ENCODE measurements around the gene COMT. TPM values are rescaled to one million over a fixed set of nuclear protein-coding genes. Genes with fewer than 3 reads are reported as not detected.
A peak's percentile ranks its signal among the peaks of the same experiment; 100 is the strongest.

The COMT gene
- total RNA-seq, 2 donors from 2014 or later = 53.4 to 133 TPM

DNA sequence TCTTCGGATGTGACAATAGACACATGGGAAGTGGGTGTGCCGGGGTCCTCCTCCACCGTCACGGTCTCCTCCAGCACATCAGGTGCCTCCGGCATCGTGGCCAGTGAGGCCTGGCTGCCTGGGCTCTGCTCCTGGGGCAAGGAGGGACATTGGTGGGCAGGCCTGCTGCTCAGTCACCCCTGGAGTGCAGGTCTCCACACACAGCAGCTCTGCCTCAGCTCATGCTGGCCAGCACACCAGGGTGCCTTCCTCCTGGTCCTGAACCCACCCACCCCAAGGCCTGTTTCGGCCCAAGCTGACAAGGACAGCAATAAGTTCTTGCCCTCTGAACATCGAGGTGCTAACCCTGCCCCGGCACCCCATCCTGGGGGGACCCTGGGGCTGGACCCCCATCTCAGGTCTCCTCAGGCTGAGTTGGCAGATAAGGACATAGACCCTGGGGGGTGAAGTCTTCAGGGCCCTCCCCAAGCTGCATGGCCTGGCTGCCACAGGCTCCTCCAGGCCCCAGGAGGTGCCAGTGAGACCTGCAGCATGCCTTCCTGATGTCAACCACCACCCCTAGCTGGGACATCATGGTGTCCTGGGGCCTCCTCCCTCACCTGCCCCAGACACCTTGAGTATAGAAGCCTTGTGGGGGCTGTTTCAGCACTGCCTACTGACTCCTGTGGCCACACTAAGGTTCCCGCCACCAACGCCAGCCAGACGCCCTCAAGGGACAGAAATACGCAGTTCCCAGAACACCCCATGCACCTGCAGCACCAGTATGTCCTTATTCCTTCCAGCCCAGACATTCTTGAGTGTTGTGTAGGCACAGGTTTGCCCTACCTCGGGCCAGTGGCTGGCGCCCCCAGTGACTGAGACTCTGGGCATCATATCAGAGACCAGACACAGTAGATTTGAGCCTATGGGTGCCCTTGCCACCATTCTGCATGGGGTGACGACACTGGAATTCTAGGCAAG, 40.7 kb downstream of the COMT start:
- H3K9me3 Mint-ChIP-seq = no peaks in the 10 kb centered on the region
- no peaks in the 10 kb centered on the region for H3K27me3 Mint-ChIP-seq
- no peak overlapping the region for H3K27ac Mint-ChIP-seq
- no peaks in the 10 kb centered on the region for H3K36me3 Mint-ChIP-seq (ENCODE audit: low read depth)
- no peak for ATAC-seq (replicated peaks)
- no peaks in the 10 kb centered on the region for H3K4me1 Mint-ChIP-seq
- H3K4me3 Mint-ChIP-seq = no peak overlapping the region

DNA sequence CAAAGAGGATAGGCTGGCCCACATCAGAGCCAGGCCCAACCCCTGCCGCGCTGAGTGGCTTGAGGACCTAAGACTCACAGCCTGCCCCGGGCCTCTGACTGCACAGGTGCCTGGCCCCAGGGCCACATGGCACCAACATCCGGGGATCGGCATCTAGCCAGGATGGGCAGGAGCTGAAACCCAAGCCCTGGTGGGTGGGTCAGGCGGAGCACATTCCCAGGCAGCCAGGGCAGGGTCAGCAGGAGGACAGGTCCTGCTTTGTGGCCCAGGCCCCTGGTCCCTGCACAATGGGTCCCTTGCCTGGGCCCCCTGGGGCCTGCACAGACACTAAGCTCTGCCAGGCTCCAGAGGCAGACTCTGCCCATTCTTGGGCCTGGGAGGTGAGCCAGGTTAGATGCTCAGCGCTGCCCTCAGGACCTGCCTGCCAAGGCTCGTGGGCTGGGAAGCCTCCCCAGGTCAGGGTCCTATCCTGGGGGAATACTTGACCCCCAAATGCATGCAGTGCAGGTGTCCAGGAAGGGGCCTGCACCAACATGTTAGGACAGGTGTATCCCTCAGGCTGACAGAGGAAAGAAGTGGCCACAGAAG, 41.5 kb downstream of the COMT start:
- H3K36me3 Mint-ChIP-seq (ENCODE audit: low read depth) = no peaks in the 10 kb centered on the region
- no peak overlapping the region for H3K27ac Mint-ChIP-seq

DNA sequence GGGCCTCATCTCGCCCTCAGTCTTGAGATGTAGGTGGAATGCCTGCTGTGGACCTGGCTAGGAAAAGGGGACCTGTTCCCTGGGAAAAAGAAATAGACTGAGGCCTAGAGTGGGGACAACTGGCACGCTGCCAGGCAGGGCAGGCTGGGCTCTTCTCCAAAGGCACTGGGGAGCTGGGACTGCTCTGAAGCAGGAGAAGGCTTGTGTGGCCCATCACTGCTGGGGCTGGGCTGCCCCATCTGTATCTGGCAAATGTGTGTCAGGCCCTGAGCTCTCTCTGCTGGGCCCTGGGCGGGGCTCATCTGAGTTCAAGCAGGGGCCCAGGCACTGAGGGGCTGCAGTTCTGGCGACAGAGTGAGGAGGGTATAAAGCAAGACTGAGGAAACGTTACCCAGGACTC, 42.2 kb downstream of the COMT start:
- Mint-ChIP-seq H3K27me3 (no peaks in the 10 kb centered on the region), H3K27ac (no peak overlapping the region), H3K9me3 (no peaks in the 10 kb centered on the region), H3K4me3 (no peak overlapping the region), H3K36me3 (ENCODE audit: low read depth) (no peaks in the 10 kb centered on the region), H3K4me1 (no peaks in the 10 kb centered on the region)
- ATAC-seq (replicated peaks) = no peak

More for the DNA sequence above, 41.5 kb downstream of the COMT start:
- no peaks in the 10 kb centered on the region for H3K4me1 Mint-ChIP-seq
- H3K27me3 Mint-ChIP-seq = no peaks in the 10 kb centered on the region
- H3K4me3 Mint-ChIP-seq = no peak overlapping the region
- H3K9me3 Mint-ChIP-seq = no peaks in the 10 kb centered on the region
- no peak for ATAC-seq (replicated peaks)

DNA sequence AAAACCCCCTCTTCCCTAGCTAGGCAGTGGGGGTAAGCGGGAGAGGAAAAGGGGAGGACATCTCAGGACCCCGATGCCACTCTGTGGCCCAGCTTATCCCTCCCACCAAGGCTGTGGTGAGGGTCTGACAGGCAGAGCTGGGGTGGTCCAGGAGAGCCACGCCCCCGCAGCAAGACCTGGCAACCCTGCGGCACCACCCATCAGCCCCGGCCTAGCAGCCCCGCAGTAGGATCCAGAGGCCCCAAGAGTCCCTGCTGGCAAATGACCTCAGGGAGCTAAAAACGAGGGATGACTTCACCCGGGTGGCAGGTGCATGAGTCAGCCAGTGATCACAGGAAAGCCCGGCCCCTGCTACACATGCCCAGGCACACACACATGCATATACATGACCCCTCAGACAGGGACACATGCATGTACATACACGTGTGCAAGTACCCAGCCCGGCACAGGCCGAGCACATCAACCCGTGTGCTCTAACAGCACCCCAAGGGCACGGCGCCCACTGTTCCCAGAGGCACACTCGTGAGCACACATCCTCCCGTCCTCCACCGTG, 42.7 kb downstream of the COMT start:
- ATAC-seq (replicated peaks) = peak; percentile 44
- Mint-ChIP-seq H3K4me1 (no peaks in the 10 kb centered on the region), H3K36me3 (ENCODE audit: low read depth) (no peaks in the 10 kb centered on the region), H3K27ac (no peak overlapping the region), H3K9me3 (no peaks in the 10 kb centered on the region), H3K4me3 (no peak overlapping the region), H3K27me3 (no peaks in the 10 kb centered on the region)

DNA sequence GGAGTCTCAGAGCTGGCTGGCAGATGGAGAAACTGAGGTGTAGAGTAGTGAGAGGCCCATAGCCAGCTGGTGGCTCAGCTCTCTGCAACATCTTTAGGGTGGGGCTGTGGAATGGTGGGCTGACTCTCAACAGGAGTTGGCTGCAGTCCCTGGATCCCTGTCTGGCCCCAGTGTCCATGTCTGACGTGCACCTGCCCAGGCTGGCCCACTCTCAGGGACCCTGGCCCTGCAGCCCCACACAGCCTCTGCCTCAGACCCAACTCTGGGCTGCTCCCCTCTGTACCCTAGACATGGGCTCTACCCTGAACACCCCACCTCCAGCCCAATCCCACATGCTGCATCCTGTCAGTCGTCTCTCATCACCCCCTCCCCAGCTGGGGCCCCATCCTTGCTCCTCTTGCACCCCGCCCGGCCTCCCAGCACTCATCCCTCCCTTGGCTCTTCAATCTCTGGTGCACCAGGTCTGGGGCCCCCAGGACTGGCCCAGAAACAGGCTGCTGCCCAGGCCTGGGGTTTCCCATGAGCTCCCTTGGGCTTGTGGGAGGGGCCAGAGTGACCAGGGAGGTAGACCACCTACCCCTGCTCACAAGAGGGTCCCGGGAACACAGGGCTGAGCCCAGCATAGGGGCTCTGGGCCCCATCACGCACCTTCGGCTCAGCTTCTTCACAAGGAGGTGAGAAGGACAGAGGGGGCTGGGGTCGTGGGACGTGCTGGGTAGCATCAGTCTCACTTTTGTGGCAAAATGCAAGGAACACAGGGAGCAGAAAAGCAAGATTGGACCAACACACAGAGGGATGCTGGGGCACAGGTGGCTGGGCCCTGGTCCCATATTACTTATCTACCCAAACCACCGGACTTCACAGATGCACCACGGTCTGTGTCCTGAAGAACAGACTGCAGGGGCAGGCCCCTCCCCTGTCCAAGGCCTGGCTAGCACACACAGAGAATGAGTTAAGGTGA, 43.6 kb downstream of the COMT start:
- no peak for ATAC-seq (replicated peaks)
- Mint-ChIP-seq H3K27ac (no peak overlapping the region), H3K4me3 (no peak overlapping the region), H3K4me1 (no peaks in the 10 kb centered on the region), H3K9me3 (no peaks in the 10 kb centered on the region), H3K36me3 (ENCODE audit: low read depth) (no peaks in the 10 kb centered on the region), H3K27me3 (no peaks in the 10 kb centered on the region)

DNA sequence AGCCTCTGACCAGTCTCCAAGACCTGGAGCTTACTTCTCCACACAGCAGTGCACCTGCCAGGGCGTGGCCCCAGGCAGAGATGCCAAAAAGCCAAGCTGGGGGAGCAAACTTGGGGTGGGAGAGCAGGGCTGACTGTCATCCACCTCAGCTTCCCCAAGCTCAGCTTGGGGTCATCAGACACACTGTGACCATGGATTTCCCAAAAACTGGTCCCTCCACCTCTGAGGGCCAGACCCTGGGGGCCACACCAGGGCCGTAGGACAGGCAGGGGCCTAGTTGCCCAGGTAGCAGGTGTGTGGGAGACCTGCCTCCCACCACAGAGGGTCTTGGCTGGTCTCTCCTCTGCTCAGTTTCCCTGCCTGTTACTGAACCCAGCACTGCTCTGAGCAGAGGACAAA, 44.4 kb downstream of the COMT start:
- Mint-ChIP-seq H3K9me3 (no peaks in the 10 kb centered on the region), H3K27ac (no peak overlapping the region), H3K4me3 (peak overlapping the region; percentile 21), H3K36me3 (ENCODE audit: low read depth) (no peaks in the 10 kb centered on the region), H3K4me1 (no peaks in the 10 kb centered on the region), H3K27me3 (no peaks in the 10 kb centered on the region)
- ATAC-seq (replicated peaks) = no peak

DNA sequence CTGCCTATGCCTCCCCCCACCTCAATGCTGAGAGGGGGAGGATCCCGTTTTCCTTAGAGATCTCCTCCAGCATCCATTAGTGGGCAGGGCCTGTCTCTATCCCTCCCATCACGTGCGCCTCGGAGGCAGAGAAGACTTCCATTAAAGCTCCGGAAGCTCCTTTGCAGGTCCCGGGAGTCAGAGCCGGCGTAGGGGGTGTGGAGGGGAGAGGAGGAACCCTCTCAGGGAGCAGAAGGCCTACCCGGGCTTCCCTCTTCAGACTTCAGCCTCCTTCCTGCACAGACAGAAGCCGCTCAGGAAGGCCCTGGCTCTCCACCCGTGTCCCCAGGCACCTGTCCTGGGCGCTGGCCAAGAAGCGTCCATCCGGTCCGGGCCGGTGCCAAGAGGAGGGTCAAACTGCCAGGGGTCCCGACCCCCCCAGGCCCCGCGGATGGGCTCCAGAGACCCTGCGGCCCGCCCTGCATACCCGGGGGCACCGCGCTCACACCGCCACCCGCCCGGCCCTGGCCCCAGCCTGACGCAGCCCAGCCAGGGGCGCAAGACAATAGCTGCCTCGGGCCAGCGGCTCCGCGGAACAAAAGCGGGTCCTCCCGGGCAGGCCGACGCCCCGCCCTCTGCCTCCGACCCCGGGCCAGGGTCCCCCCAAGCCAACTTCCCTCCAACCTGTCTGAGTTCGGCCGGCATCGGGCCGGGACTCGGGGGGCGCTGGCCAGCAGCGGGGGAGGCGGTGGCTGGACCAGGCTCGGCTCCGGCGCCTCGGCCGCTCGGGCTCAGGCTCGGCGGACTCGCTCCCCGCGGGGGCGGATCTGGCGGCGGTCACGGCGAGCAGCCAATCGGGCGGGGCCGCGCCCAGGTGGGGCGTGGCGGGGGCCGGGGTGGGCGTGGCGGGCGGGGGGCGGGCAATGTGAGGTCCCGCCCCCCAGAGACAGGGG, 45.1 kb downstream of the COMT start:
- Mint-ChIP-seq H3K27ac (no peak overlapping the region), H3K9me3 (no peaks in the 10 kb centered on the region), H3K36me3 (ENCODE audit: low read depth) (no peaks in the 10 kb centered on the region), H3K4me3 (peak overlapping the region; percentile 21), H3K27me3 (no peaks in the 10 kb centered on the region), H3K4me1 (no peaks in the 10 kb centered on the region)
- peak; percentile 92 for ATAC-seq (replicated peaks)

DNA sequence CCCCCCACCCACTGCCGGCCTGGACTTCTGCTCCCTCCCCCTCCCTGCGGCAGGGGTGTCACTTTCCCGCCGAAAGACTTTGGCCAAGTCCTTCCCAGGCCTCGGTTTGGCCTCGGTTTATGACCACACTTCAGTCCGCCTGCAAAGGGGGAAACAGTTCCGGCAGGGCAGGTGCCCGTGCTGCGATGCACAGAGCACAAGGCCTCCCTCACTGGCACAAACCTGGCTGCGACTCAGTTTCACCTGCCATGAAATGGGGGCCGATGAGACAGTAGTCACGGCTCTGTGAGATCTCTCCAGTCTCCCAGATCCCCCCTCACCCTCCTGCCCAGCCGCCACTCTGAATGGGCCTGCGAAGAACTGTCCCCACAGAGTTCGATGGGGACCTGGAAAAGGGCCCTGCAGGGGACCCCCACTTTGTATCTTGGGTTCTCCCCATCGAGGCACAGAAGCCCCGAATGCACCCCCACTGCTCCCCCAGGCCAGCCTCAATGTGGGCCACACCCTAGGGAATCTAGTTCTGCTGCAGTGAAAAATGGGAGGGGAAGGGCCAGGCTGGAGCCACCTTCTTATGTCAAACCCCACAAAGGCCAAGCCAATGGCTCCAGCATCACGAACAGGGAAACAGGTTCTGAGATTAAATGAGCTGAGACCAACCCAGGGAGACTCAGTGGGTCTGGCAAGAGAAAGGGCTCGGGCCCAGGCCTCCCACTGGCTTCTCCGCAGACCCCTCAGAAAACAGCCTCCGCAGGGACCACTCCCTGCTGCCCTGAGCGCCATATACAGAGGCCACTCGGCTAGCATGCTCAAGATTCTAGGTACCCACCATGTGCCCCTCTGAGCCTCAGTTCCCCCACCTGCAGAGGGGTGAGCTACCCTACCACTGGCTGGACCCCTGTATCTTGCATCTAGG, 46.1 kb downstream of the COMT start:
- no peak for ATAC-seq (replicated peaks)
- Mint-ChIP-seq H3K27me3 (no peaks in the 10 kb centered on the region), H3K4me3 (peak overlapping the region; percentile 34), H3K36me3 (ENCODE audit: low read depth) (no peaks in the 10 kb centered on the region), H3K4me1 (no peaks in the 10 kb centered on the region), H3K27ac (no peak overlapping the region), H3K9me3 (no peaks in the 10 kb centered on the region)

DNA sequence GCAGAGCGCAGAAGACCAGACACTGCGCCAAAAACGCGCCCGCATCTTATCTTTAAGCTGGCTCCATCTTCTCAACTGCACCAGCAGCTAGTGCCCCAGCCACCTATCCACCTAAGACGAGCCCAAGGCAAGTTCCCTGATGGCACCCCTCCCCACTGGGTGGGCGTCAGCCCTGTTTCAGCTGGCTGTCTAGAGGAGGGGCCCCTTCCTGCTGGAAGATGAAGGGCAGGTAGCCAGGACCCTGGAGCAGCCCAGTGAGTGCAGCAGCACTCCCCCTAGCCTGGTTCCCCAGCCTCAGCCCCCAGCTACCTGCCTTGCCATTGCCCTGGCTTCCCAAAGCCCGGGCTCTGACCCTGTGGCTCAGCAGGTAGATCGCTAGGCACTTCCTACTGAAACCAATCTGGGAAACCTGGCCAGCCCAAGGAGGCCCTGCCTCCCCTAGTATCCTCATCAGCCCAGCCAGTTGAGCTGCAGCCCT, 46.8 kb downstream of the COMT start:
- H3K4me3 Mint-ChIP-seq = peak overlapping the region; percentile 34
- H3K27me3 Mint-ChIP-seq = no peaks in the 10 kb centered on the region
- H3K27ac Mint-ChIP-seq = no peak overlapping the region
- no peak for ATAC-seq (replicated peaks)
- no peaks in the 10 kb centered on the region for H3K36me3 Mint-ChIP-seq (ENCODE audit: low read depth)
- no peaks in the 10 kb centered on the region for H3K4me1 Mint-ChIP-seq
- H3K9me3 Mint-ChIP-seq = no peaks in the 10 kb centered on the region

DNA sequence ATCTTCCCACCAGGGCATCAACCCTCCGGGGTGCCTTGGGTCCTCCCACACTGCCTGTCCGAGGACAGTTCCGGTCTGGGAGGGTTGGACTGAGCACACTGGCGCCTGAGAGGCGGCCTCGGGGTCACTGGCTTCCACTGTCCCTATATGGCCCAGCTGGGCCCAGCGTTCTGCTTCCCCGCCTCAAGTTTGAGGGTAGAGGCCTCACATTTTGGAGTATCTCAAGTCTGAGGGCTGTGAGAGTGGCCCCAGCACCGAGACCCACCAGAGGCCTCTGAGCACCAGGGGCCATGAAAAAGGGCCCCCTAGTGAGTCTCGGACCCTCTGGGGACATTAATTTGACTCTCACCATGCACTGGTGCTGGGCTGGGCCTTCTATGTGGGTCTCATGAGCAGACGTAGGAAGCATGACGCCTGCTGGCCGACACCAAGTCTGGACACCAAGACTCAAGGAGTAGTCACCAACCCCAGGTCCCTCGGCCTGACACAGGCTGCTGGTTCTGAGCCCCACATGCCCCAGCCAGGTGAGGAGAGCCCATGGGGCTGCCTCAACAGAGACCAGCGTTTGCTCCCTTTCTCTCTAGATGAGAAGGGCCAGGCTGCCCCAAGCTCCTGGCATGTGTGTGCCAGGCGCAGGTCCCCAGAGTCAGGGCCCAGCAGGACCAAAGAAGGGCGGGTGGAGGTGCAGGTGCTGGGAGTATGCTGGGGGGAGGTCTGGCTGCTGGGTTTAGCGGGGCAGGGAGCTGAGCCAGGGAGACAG, 47.6 kb downstream of the COMT start:
- no peaks in the 10 kb centered on the region for H3K9me3 Mint-ChIP-seq
- H3K36me3 Mint-ChIP-seq (ENCODE audit: low read depth) = no peaks in the 10 kb centered on the region
- no peaks in the 10 kb centered on the region for H3K4me1 Mint-ChIP-seq
- no peak for ATAC-seq (replicated peaks)
- no peak overlapping the region for H3K4me3 Mint-ChIP-seq
- H3K27me3 Mint-ChIP-seq = peaks cover 2% of the 10 kb centered on the region
- H3K27ac Mint-ChIP-seq = no peak overlapping the region

DNA sequence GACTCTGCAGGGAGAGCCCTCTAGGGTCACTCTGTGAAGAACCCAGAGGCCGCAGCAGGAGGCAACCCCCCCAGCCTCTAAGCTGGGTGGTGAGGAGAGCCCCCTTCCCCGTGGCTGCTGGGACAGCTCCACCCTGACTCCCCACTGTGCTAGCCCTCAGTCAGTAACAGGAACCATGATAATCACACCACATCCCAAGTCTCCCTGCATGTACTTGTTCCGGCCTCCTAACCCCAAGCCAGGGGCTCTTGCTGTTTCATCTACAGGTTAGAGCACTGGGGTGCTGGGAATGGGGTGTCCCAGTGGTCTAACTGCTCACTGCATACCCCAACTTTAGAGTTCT, 48.1 kb downstream of the COMT start:
- peaks cover 3% of the 10 kb centered on the region for H3K27me3 Mint-ChIP-seq
- no peaks in the 10 kb centered on the region for H3K9me3 Mint-ChIP-seq
- no peak for ATAC-seq (replicated peaks)
- no peaks in the 10 kb centered on the region for H3K36me3 Mint-ChIP-seq (ENCODE audit: low read depth)
- H3K4me1 Mint-ChIP-seq = peaks cover under 1% of the 10 kb centered on the region
- no peak overlapping the region for H3K4me3 Mint-ChIP-seq
- H3K27ac Mint-ChIP-seq = no peak overlapping the region

DNA sequence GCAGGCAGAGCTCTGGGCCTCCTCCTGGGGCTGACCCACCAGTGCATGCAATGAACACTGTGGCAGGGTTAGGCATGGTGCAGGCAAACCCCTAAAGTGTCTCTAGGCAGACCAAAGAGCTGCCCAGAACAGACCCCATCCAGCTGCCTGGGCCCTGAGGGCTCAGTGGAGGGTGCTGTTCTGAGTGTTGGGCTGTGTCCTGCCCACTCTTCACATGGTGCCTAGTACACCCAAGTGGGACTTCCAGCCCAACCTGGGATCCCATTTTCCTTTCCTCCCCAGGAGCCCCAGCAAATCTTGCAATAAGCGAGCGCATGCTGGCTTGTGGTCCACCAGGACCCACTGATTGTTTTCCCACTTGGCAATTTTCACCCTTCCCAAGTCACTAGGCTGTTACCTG, 48.6 kb downstream of the COMT start:
- no peak overlapping the region for H3K4me3 Mint-ChIP-seq
- no peak overlapping the region for H3K27ac Mint-ChIP-seq
- no peaks in the 10 kb centered on the region for H3K36me3 Mint-ChIP-seq (ENCODE audit: low read depth)
- H3K27me3 Mint-ChIP-seq = peaks cover 6% of the 10 kb centered on the region
- ATAC-seq (replicated peaks) = no peak
- peaks cover 6% of the 10 kb centered on the region for H3K4me1 Mint-ChIP-seq
- no peaks in the 10 kb centered on the region for H3K9me3 Mint-ChIP-seq

Measured in activated T-helper 17 cell treated with anti-CD3 and anti-CD28 coated beads, Interleukin-2, amount 50 U/mL, for 72 hours (primary cell).